Panc1 (cell line): ENCODE measurements around the gene CCDC12. TPM values are rescaled to one million over a fixed set of nuclear protein-coding genes. Genes with fewer than 3 reads are reported as not detected.

ENCODE experiments used
- ATAC-seq: fragments of 200-7000 bp; cut with Tn5 transposase; 2 replicates; pipeline ENCODE4 v1.9.1; 2020; ENCODE audit warnings: mild to moderate bottlenecking, moderate library complexity
- BruUV-seq: library from RNA; stranded (reverse); fragments of 400-500 nt; replicated peaks from 2 replicates; lab custom pipeline; 2021; lab: Mats Ljungman, UMichigan
- CTCF ChIA-PET: fragments of 300-600 bp; sonication (Branson Sonifier 250); formaldehyde crosslinking; loops from one replicate; lab custom pipeline; 2022; ENCODE audit warnings: antibody characterized with exemption; lab: Charles Lee
- POLR2A ChIA-PET: fragments of 300-600 bp; sonication (Branson Sonifier 250); formaldehyde crosslinking; loops from one replicate; lab custom pipeline; 2022; ENCODE audit warnings: antibody characterized with exemption; lab: Charles Lee
- DNase-seq: peaks from one replicate; pipeline ENCODE4 v3.0.0-alpha.2; 2010; ENCODE audit warnings: low read depth, low spot score
- H3K27ac ChIP-seq: 2 replicates; pipeline ENCODE4 v1.5.1; 2011; ENCODE audit warnings: mild to moderate bottlenecking, low read length, inconsistent platforms
- H3K27me3 ChIP-seq: fragments of 200-500 bp; sonication (Bioruptor generic); 2 replicates; pipeline ENCODE4 v1.6.0; 2014; ENCODE audit warnings: low read length, inconsistent platforms; ENCODE audit not compliant: control insufficient read depth, insufficient read depth
- H3K36me3 ChIP-seq: fragments of 200-500 bp; sonication (Bioruptor generic); 2 replicates; pipeline ENCODE4 v1.5.1; 2014; ENCODE audit warnings: inconsistent platforms, mild to moderate bottlenecking, low read length, moderate library complexity; ENCODE audit not compliant: control insufficient read depth, insufficient read depth
- H3K4me1 ChIP-seq: 2 replicates; pipeline ENCODE4 v1.5.1; 2011; ENCODE audit warnings: inconsistent platforms, mild to moderate bottlenecking, low read length, moderate library complexity; ENCODE audit not compliant: control insufficient read depth, insufficient read depth
- H3K4me3 ChIP-seq, 2 experiments: 2 replicates each; pipeline ENCODE4 v1.5.1; 2011 to 2012; ENCODE audit warnings: low read depth in 2 of 2, low read length in 2 of 2, mild to moderate bottlenecking in 2 of 2, inconsistent platforms in 1 of 2, moderate library complexity in 1 of 2
- H3K9me3 ChIP-seq: fragments of 200-500 bp; sonication (Bioruptor generic); 2 replicates; pipeline ENCODE4 v1.5.1; 2014; ENCODE audit warnings: low read depth, mild to moderate bottlenecking, inconsistent platforms, low read length, moderate library complexity; ENCODE audit not compliant: control insufficient read depth, insufficient read depth
- CTCF ChIP-seq: fragments of 450-650 bp; IDR thresholded peaks from 2 replicates; pipeline ENCODE4 v1.5.1; 2017; ENCODE audit warnings: mild to moderate bottlenecking
- POLR2AphosphoS5 ChIP-seq: IDR thresholded peaks from 2 replicates; pipeline ENCODE4 v1.6.1; 2012; ENCODE audit warnings: mild to moderate bottlenecking, low read depth, low read length, moderate library complexity
- SIN3A ChIP-seq: IDR thresholded peaks from 2 replicates; pipeline ENCODE4 v1.6.1; 2012; ENCODE audit warnings: low read depth, mild to moderate bottlenecking, low read length, moderate library complexity, borderline replicate concordance; ENCODE audit not compliant: insufficient read depth
- TCF7L2 ChIP-seq: IDR thresholded peaks from 2 replicates; pipeline ENCODE4 v1.6.1; 2011; ENCODE audit warnings: mild to moderate bottlenecking, low read depth, low read length, inconsistent platforms
- in situ Hi-C: cut with HindIII; loops from 2 replicates; pipeline ENCODE4 v1.10.0; 2016; ENCODE audit warnings: low sequenced_read_pairs, low pct_unique_long_range_greater_than_20kb
- intact Hi-C: fragments of 100-400 bp; cut with micrococcal nuclease; formaldehyde crosslinking; loops from one replicate; pipeline ENCODE4 v1.10.0; 2022; ENCODE audit not compliant: unreplicated experiment
- total RNA-seq: library from RNA; stranded (reverse); gene quantifications from one replicate; pipeline ENCODE4 v1.2.1, GENCODE V29; 2021; ENCODE audit not compliant: unreplicated experiment
- TF ChIP-seq, protein P1 (sequence below), 2 experiments: IDR thresholded peaks; 2 replicates each; pipeline ENCODE4 v1.6.1; 2011 to 2012; ENCODE audit warnings: low read depth in 2 of 2, control low read depth in 1 of 2, low read length in 1 of 2, mild to moderate bottlenecking in 1 of 2, moderate library complexity in 1 of 2; ENCODE audit not compliant: insufficient read depth in 1 of 2

Gene CCDC12
- total RNA-seq, 1 experiment from 2014 or later = 35.5 TPM

DNA sequence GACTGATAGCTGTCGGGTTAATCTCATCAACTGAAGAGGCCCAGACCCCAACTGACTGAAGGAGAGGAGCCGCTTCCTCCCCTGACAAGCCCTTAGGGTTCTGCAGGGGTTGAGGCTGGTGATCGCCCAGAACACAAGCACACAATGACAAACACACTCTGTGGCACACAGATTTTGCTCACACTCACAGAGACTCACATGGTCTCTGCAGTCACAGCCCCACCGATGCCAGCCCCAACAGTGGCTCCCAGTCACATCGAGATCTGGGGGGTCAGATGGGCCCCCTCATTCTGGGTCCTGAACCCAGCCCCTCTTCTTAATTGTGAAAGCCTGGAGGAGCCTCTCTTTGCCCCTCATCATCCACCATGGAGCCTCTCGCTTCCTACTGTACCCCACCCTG, 82.3 kb downstream of the CCDC12 start:
- no TSS peak for BruUV-seq
- in situ Hi-C loops = no loop called here
- DNase-seq (no peak), ATAC-seq (no peak)
- no peak overlapping the region for H3K27ac ChIP-seq
- H3K4me1 ChIP-seq = peaks cover 3% of the 10 kb centered on the region; the same call in 1 of the 2 replicates
- no peaks in the 10 kb centered on the region for H3K27me3 ChIP-seq
- H3K36me3 ChIP-seq = no peaks in the 10 kb centered on the region
- no peak for TF ChIP-seq SIN3A
- TF ChIP-seq TCF7L2 = no peak
- TF ChIP-seq, protein P1, sequence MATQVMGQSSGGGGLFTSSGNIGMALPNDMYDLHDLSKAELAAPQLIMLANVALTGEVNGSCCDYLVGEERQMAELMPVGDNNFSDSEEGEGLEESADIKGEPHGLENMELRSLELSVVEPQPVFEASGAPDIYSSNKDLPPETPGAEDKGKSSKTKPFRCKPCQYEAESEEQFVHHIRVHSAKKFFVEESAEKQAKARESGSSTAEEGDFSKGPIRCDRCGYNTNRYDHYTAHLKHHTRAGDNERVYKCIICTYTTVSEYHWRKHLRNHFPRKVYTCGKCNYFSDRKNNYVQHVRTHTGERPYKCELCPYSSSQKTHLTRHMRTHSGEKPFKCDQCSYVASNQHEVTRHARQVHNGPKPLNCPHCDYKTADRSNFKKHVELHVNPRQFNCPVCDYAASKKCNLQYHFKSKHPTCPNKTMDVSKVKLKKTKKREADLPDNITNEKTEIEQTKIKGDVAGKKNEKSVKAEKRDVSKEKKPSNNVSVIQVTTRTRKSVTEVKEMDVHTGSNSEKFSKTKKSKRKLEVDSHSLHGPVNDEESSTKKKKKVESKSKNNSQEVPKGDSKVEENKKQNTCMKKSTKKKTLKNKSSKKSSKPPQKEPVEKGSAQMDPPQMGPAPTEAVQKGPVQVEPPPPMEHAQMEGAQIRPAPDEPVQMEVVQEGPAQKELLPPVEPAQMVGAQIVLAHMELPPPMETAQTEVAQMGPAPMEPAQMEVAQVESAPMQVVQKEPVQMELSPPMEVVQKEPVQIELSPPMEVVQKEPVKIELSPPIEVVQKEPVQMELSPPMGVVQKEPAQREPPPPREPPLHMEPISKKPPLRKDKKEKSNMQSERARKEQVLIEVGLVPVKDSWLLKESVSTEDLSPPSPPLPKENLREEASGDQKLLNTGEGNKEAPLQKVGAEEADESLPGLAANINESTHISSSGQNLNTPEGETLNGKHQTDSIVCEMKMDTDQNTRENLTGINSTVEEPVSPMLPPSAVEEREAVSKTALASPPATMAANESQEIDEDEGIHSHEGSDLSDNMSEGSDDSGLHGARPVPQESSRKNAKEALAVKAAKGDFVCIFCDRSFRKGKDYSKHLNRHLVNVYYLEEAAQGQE (IDR thresholded peaks at IDR 0.05; ENCODE audit: insufficient read depth in 1 of 2, low read depth in 2 of 2, low read length in 1 of 2) = no peak
- TF ChIP-seq CTCF = no peak
- no peak for TF ChIP-seq POLR2AphosphoS5
- no peaks in the 10 kb centered on the region for H3K9me3 ChIP-seq
- no peak overlapping the region for H3K4me3 ChIP-seq
- intact Hi-C loops = no loop called here
- ChIA-PET CTCF (interaction anchor here (0.6 to 0.8 kb wide), 2 partner anchors 35 to 894 kb away, joined by 4 to 6 read pairs; no protein-coding TSS in a partner anchor), POLR2A (no interaction called here)

- intact Hi-C loops = no loop called here
- H3K9me3 ChIP-seq = no peaks in the 10 kb centered on the region
- ATAC-seq (no peak), DNase-seq (no peak)
- H3K27ac ChIP-seq = no peak overlapping the region
- TF ChIP-seq POLR2AphosphoS5 (no peak), SIN3A (no peak), CTCF (no peak), TCF7L2 (no peak)
- TF ChIP-seq, protein P1 (IDR thresholded peaks at IDR 0.05; ENCODE audit: insufficient read depth in 1 of 2, low read depth in 2 of 2, low read length in 1 of 2) = no peak
- H3K4me3 ChIP-seq = no peak overlapping the region
- in situ Hi-C loops = no loop called here
- no peaks in the 10 kb centered on the region for H3K27me3 ChIP-seq
- H3K4me1 ChIP-seq = peaks cover 3% of the 10 kb centered on the region; the same call in 1 of the 2 replicates
- POLR2A ChIA-PET = no interaction called here
- BruUV-seq = no TSS peak
- H3K36me3 ChIP-seq = no peaks in the 10 kb centered on the region
- CTCF ChIA-PET = no interaction called here
Measured at GRCh38 chr3:46893763-46894162, 82.8 kb downstream of the CCDC12 start.
